Nephron (organoid): ENCODE data around the gene CHRNA4.

Source experiments
- H3K27ac Mint-ChIP-seq, 3 experiments: 2 replicates each; pipeline ENCODE4 v1.8.0; 2020; ENCODE audit warnings: mixed read lengths in 3 of 3, mild to moderate bottlenecking in 2 of 3, moderate library complexity in 1 of 3
- H3K27me3 Mint-ChIP-seq: 2 replicates; pipeline ENCODE4 v1.8.0; 2021; ENCODE audit warnings: low read depth, mild to moderate bottlenecking, moderate library complexity, mixed read lengths
- H3K36me3 Mint-ChIP-seq: 2 replicates; pipeline ENCODE4 v1.8.0; 2020; ENCODE audit warnings: low read depth, mixed read lengths
- H3K4me1 Mint-ChIP-seq: 2 replicates; pipeline ENCODE4 v1.8.0; 2020; ENCODE audit warnings: mixed read lengths
- H3K4me3 Mint-ChIP-seq, 3 experiments: 2 replicates each; pipeline ENCODE4 v1.8.0; 2020; ENCODE audit warnings: mild to moderate bottlenecking in 3 of 3, mixed read lengths in 3 of 3, moderate library complexity in 2 of 3
- H3K9me3 Mint-ChIP-seq: 2 replicates; pipeline ENCODE4 v1.8.0; 2020; ENCODE audit warnings: mixed read lengths
- TF ChIP-seq, protein P1 (sequence below), 3 experiments: fragments of 200-600 bp; sonication (generic); IDR thresholded peaks; one replicate each; pipeline ENCODE4 v1.5.0; 2021; ENCODE audit warnings: antibody characterized with exemption in 3 of 3; ENCODE audit not compliant: unreplicated experiment in 3 of 3

The CHRNA4 gene

DNA sequence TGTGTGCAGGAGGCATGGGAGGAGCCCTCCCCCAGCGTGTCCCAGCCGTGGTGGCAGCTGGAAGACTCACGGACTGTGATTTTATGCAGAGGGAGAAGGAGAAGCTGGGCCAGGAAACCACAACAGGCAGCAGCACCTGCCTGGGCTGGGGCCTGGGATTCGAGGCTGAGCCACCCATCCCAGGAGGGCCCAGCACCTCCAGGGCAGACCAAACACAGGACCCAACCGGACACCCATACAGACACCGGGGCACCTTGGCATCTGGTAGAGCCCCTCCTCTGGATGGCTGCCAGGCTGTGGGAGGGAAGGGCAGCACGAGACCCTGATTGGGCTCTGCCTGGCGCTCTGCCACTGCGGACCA is 41.7 kb upstream of the CHRNA4 start:
- H3K36me3 Mint-ChIP-seq = no peaks in the 10 kb centered on the region
- H3K27ac Mint-ChIP-seq = no peak overlapping the region
- H3K9me3 Mint-ChIP-seq = no peaks in the 10 kb centered on the region
- TF ChIP-seq, protein P1, sequence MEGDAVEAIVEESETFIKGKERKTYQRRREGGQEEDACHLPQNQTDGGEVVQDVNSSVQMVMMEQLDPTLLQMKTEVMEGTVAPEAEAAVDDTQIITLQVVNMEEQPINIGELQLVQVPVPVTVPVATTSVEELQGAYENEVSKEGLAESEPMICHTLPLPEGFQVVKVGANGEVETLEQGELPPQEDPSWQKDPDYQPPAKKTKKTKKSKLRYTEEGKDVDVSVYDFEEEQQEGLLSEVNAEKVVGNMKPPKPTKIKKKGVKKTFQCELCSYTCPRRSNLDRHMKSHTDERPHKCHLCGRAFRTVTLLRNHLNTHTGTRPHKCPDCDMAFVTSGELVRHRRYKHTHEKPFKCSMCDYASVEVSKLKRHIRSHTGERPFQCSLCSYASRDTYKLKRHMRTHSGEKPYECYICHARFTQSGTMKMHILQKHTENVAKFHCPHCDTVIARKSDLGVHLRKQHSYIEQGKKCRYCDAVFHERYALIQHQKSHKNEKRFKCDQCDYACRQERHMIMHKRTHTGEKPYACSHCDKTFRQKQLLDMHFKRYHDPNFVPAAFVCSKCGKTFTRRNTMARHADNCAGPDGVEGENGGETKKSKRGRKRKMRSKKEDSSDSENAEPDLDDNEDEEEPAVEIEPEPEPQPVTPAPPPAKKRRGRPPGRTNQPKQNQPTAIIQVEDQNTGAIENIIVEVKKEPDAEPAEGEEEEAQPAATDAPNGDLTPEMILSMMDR (IDR thresholded peaks at IDR 0.05; ENCODE audit: unreplicated experiment in 3 of 3) = no peak
- peaks cover 19% of the 10 kb centered on the region for H3K27me3 Mint-ChIP-seq
- H3K4me3 Mint-ChIP-seq = no peak overlapping the region
- H3K4me1 Mint-ChIP-seq = no peaks in the 10 kb centered on the region

DNA sequence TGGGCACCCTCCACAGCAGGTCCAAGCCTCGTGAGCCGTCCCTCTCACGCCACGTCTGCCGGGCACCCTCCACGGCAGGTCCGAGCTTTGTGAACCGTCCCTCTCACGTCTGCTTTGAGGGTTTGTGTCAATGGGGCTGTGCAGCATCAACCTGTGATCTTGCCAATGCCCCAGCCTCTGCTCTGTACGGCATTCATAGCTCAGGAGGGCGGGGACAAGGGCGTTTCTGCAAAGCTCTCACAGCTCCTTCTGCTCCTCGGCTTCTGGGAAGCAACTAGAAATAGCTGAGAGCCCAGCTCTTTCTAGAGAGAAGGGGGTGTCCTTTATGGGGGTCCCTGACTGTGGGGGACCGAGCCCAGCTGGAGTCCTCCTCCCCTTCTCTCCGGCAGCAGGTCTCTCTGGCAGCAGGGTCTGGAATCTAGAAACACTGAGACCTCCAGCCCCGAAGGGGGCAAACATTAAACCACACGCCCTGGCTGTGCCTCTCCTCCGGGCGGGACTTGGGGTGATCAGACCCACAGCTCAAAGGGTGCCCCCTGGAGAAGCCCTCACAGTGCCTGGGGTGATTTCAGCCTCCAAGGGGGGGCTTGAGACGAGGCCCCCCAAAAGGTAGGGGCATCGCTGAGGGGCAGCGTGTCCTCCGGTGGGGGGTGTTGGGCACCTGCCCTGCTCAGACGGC is 41.2 kb upstream of the CHRNA4 start:
- no peak overlapping the region for H3K4me3 Mint-ChIP-seq
- no peaks in the 10 kb centered on the region for H3K36me3 Mint-ChIP-seq
- TF ChIP-seq, protein P1 (IDR thresholded peaks at IDR 0.05; ENCODE audit: unreplicated experiment in 3 of 3) = no peak
- peak overlapping the region in 1 of 3 experiments; percentile 51 for H3K27ac Mint-ChIP-seq
- H3K9me3 Mint-ChIP-seq = no peaks in the 10 kb centered on the region
- no peaks in the 10 kb centered on the region for H3K4me1 Mint-ChIP-seq
- H3K27me3 Mint-ChIP-seq = peaks cover 22% of the 10 kb centered on the region

DNA sequence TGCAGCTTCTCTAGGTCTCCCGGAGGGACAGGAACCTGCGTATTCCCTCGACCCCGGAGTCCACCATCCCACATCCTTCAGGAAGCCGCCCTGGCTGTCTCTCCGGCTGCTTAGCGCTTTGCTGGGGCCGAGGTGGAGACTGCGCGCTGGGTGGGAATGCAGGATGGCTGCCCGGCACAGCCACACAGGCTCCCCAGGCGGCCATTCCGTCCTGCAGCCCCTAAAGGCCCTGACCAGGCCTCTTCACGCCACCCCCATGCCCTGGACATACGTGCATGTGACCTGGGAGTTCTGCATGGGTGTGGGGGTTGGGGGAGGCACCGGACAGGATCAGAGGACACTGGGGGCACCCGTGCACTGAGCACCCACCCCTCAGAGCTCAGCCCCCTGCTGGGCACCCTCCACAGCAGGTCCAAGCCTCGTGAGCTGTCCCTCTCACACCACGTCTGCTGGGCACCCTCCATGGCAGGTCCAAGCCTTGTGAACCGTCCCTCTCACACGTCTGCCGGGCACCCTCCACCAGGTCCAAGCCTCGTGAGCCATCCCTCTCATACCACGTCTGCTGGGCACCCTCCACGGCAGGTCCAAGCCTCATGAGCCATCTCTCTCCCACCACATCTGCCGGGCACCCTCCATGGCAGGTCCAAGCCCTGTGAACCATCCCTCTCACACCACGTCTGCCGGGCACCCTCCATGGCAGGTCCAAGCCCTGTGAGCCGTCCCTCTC is 40.4 kb upstream of the CHRNA4 start:
- no peaks in the 10 kb centered on the region for H3K36me3 Mint-ChIP-seq
- no peak overlapping the region for H3K27ac Mint-ChIP-seq
- no peaks in the 10 kb centered on the region for H3K4me1 Mint-ChIP-seq
- peaks cover 30% of the 10 kb centered on the region for H3K27me3 Mint-ChIP-seq
- H3K4me3 Mint-ChIP-seq = no peak overlapping the region
- TF ChIP-seq, protein P1 (IDR thresholded peaks at IDR 0.05; ENCODE audit: unreplicated experiment in 3 of 3) = no peak
- H3K9me3 Mint-ChIP-seq = no peaks in the 10 kb centered on the region

DNA sequence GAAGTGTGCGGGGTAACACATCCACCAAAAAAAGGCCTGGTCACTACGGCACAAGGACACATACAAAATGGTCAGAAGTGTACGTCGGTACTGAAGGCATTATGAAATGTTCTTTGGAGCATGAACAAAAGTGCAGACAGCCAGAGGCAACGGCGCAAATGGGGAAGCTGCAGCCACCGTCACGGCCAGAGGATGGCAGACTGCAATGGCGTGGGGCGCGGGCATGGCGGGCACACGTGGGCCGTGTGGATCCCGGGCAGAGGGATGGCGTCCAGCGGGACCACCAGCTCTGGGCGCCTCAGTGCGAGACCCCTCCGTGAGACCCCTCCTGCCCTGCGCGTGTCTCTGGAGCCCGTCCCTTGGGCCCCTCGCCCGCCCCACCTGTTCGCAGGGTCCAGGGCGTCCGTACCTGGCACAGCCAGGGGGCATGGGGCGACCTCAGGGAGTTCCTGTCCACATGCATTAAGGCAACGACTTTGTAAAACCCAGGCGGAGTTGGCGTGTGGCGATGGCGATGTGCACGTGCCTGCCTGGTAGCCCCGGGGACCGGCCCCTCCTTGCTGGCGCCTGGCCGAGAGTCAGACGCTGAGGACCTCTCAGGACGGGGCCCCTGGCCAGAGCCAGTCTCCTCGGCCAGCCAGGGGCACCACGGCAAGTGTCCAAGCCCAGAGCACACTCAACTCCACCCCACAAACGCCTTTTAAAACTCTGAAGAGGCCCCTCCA is 39.5 kb upstream of the CHRNA4 start:
- Mint-ChIP-seq H3K36me3 (no peaks in the 10 kb centered on the region), H3K9me3 (no peaks in the 10 kb centered on the region), H3K27me3 (peaks cover 30% of the 10 kb centered on the region), H3K4me3 (no peak overlapping the region), H3K27ac (no peak overlapping the region), H3K4me1 (no peaks in the 10 kb centered on the region)
- TF ChIP-seq, protein P1 (IDR thresholded peaks at IDR 0.05; ENCODE audit: unreplicated experiment in 3 of 3) = no peak

DNA sequence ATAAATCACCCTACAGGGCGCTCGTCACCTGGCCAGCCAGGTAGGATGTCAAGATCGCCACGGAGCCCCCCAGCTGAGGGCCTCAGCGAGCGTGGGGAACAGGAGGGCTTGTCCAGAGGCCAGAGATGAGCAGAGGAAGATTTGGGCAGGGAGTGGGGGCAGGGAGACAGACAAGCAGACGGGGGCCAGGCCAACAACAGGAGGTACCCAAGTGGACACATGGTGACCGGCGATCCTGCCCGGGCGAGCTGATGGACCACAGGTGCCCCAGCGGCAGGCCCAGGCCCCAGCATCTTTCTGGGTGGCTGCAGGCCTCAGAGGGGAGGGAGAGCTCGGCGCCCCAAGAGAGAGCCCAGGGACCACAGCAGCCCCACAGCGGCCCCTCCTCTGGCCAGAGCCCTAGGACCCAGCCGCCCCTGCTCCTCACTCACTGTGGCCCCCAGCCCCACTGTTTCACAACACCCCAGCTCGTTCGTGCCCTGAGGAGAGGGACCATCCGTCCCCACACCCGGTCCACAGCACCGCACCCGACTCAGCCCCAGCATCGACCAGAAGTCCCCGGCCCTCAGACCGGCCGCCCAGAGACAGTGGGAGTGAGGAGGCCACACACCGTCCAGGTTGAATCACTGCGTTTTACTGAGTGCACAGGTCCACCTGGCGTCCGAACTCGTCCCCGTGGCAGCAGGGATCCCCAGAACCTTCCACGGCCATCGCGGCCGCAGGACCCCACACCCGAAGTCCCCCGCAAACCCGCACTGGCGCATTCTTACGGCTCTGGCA is 38.6 kb upstream of the CHRNA4 start:
- H3K9me3 Mint-ChIP-seq = no peaks in the 10 kb centered on the region
- H3K27me3 Mint-ChIP-seq = peaks cover 30% of the 10 kb centered on the region
- no peaks in the 10 kb centered on the region for H3K36me3 Mint-ChIP-seq
- TF ChIP-seq, protein P1 (IDR thresholded peaks at IDR 0.05; ENCODE audit: unreplicated experiment in 3 of 3) = no peak
- no peak overlapping the region for H3K4me3 Mint-ChIP-seq
- peaks cover 1% of the 10 kb centered on the region for H3K4me1 Mint-ChIP-seq
- no peak overlapping the region for H3K27ac Mint-ChIP-seq
